CD4-positive, alpha-beta T cell treated with Interleukin-2 at 100 ng/mL for 4 hours (primary cell): ENCODE data around the gene NUDCD3.

Experiments used
- DNase-seq: peaks from one replicate; pipeline ENCODE4 v3.0.0-alpha.2; 2020; ENCODE audit warnings: low spot score

The NUDCD3 gene

DNA sequence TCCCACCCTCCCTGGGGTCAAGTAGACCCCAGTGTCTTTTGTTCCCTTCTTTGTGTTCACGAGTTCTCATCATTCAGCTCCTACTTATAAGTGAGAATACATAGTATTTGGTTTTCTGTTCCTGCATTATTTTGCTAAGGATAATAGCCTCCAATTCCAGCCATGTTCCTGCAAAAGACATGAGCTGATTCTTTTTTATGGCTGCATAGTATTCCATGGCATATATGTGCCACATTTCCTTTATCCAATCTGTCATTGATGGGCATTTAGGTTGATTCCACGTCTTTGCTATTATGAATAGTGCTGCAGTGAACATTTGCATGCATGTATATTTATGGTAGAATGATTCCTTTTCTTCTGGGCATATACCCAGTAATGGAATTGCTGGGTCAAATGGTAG lies 136.8 kb downstream of the NUDCD3 start:
- DNase-seq: no peak

- DNase-seq: no peak
These were observed 141.3 kb downstream of the NUDCD3 start for GRCh38 chr7:44348851-44349781.

- DNase-seq: no peak
These were observed 142.2 kb downstream of the NUDCD3 start for GRCh38 chr7:44348300-44348699.

DNA sequence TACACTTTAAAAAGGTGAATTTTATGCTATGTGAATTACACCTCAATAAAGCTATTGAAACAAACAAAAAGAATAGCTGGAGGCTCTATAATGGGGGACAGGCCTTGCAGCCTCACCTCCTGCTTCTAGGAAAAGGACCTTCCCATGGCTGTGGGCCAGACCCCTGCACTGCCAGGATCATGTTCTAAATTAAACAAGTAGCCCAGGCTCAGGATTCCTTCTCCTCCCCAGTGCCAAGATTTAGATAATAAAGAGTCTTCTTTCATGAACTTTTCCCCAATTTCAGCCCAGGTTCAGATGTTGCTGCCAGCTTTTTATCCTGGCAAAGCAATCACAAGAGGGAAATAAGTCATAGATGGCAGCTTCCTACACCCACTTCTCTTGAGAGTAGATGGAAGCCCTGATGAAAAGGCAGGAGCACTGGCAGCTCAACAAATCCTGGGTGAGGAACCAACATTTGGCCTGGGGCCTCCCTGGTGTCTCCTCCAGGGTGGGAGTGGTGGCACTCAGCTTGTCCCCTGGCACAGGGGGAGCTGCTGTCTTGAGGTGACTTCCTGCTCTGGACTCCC lies 142.8 kb downstream of the NUDCD3 start:
- DNase-seq: no peak

- no peak for DNase-seq
These were observed 144.4 kb downstream of the NUDCD3 start for GRCh38 chr7:44346063-44346462.

DNA sequence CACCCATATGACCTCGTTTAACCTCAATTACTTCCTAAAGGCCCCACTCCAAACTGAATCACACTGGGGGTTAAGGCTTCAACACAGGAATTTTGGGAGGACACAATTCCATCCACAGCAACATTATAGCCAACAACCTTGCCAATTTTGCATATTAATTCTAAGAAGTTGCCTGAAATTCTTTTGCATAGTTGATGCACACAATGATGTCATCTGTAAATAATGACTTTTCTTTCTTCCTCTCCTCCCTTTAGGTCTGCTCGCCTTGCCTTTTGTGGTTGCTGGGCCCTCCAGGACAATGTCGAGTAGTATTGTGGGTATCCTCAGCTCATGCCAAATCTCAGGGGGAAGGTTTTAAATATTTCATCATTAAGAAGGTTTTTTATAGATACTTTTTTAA lies 149.1 kb downstream of the NUDCD3 start:
- DNase-seq: no peak

DNA sequence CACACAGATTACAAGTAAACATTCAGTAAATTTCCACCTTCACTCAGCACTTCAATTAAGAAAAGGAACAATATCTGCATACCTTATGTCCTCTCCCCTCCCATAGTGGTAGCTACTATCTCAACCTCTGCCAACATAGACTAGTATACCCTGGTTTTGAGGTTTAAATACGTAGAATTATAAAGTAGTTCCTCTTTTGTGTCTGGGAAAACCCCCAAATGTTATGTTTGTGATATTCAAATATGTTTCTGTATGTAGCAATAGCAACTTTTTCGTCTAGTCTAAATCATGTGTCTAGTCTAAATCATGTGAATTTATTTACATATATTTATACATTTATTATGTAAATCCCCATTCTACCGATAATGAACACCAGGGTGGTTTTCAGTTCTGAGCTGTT lies 151.9 kb downstream of the NUDCD3 start:
- DNase-seq: no peak

- no peak for DNase-seq
These were observed 154.0 kb downstream of the NUDCD3 start for GRCh38 chr7:44336491-44336890.

DNA sequence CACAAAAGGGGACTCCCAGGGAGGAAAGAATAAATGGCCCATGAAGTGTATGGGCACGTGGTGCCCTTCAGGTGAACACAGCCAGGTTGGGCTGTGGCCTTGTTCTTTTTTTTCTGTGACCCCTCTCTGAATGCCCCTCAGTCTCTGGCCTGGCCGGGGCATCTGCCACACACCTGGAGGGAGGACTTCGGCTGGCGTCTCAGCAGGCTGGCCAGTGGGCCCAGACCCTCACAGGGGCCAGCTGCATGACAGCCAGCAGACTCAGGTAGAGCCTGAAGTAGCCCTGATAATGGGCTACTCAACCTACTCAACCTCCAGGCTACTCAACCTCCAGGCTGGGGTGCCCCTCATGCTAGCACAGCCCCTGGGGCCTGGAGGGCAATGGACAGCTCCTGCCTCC lies 155.3 kb downstream of the NUDCD3 start:
- DNase-seq: no peak

GRCh38 chr7:44334734-44335097 lies 155.7 kb downstream of the NUDCD3 start:
- DNase-seq: no peak

DNA sequence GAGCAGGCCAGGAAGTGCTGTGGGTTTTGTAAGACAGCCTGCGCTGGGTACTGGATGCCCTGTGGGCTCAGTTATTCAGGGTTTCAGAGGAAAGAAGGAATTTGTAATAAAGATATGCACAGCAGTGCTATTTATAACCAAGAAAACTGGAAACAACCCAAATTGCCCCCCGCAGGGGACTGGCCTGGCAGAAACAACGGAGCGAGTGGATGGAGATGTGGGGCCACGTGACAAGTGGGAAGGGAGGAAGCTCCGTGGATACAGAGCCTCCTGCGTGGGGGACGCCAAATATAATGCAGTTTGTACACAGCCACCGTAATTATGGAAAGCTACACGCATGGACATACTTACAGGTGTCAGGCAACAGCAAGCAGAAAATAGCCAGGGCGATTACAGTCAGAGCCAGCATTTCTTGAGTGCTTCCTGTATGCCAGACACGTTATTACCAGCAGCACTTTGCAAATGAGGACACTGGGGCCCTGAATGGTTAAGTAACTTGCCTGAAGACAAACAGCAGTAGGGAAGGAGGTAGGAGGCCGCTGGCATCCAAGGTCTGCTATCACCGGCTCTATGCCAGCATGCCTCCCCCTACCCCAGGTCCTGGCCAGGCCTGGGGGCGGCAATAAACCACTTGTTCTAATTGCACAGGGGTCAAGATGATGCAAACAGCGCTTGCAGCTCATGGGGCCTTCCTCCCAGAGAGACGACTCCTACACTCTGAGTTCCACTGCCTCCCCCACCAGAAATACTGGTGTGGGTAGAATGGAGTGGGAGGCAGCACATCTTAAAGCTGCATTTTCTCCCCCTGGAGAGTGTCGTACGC lies 156.3 kb downstream of the NUDCD3 start:
- no peak for DNase-seq

DNA sequence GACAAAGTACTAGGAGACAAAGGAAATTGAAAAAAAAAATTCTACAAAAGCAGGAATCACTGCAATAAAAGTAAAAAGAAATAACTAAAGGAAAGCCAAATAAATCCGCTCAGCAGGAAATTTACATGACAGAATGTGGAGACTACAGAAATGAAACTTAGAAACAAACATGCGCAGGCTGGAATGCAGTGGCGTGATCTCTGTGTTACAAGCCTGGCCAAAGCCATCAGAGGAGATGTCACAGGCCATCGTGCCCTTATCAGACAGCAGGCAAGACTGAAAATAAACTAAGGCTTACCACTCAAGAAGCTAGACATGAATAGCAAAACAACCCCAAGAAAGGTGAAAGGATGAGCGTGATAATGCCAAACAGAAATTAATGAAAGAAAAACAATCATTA lies 158.8 kb downstream of the NUDCD3 start:
- no peak for DNase-seq

GRCh38 chr7:44330331-44330730 lies 160.1 kb downstream of the NUDCD3 start:
- no peak for DNase-seq

GRCh38 chr7:44329888-44330287 lies 160.6 kb downstream of the NUDCD3 start:
- no peak for DNase-seq
